ENCODE measurements around the gene DCHS2.

DCHS2 gene

DNA sequence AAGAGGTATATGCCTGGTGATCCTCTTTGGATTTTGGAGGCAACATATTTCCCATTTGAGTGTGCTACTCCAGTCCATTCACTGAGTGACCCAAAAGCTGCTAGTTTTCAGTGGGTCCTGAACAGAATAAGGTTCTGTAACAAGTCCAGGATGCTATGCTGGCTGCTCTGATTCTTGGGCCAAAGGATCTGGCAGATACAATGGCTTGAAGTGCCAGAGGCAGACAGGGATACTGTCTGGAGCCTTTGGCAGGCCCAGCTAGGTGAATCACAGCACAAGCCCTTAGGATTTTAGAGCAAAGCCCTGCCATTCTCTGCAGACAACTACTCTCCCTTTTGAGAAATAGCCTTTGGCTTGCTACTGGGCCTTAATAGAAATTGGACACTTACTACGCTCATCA, 40.6 kb downstream of the DCHS2 start:
- no peak for DNase-seq (ENCODE audit: low read depth)

- DNase-seq (ENCODE audit: low read depth) = no peak
Observed at GRCh38 chr4:154444958-154445357, 46.6 kb downstream of the DCHS2 start.

- no peak for DNase-seq (ENCODE audit: low read depth)
Observed at GRCh38 chr4:154441982-154442381, 49.6 kb downstream of the DCHS2 start.

DNA sequence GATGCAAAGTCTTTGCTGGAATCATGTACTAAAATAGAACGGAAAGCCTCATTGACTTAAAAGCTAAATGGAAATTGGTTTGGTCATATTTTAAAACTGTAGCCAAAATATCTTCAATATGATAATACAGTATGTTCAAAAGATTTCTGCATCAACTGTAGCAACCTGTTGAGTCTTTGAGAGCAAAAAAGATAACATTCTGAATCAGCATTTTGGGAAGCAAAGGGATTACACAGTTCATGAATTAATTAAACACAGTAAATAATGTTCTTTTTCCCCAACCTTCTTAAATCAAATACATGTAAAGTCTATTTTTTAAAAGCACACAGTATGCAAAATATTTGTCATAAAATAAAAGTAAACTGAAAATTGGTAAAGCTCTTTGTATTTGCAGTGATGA, 50.5 kb downstream of the DCHS2 start:
- no peak for DNase-seq (ENCODE audit: low read depth)

- DNase-seq (ENCODE audit: low read depth) = no peak
Observed at GRCh38 chr4:154439224-154439623, 52.4 kb downstream of the DCHS2 start.

GRCh38 chr4:154435895-154436294, 55.7 kb downstream of the DCHS2 start:
- DNase-seq (ENCODE audit: low read depth) = no peak

DNA sequence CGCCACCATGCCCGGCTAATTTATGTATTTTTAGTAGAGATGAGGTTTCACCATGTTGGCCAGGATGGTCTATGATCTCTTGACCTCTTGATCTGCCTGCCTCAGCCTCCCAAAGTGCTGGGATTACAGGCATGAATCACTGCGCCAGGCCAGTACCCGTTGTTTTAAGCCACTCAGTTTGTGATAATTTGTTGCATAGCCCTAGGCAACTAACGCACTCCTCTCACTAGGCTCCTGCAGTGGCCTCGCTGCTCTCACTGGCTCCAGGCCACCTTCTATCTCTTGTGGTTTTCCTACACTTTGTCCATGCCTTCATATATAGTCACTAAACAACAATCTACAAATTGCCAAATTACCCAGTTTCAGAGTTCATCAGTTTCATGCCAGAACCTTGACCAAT, 58.1 kb downstream of the DCHS2 start:
- no peak for DNase-seq (ENCODE audit: low read depth)

- DNase-seq (ENCODE audit: low read depth) = no peak
Observed at GRCh38 chr4:154429176-154429575, 62.4 kb downstream of the DCHS2 start.

DNA sequence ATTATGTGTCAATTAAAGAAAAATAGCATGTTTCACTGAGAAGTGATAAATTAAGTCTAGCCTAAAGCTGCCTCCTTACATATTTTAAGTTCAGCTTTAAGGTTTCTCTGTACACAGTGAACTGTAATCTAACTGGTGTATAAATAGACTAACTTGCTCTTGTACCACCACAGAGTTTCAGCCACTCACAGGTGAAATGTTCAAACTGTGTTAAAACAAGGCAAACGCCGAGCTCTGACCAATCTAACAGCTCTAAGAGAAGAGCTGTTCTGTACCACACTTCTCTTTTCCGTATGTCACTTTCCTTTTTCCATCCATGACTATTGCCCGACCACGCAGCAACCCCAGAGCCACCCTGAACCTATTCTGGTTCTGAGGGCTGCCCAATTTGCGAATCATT, 64.5 kb downstream of the DCHS2 start:
- DNase-seq (ENCODE audit: low read depth) = no peak

DNA sequence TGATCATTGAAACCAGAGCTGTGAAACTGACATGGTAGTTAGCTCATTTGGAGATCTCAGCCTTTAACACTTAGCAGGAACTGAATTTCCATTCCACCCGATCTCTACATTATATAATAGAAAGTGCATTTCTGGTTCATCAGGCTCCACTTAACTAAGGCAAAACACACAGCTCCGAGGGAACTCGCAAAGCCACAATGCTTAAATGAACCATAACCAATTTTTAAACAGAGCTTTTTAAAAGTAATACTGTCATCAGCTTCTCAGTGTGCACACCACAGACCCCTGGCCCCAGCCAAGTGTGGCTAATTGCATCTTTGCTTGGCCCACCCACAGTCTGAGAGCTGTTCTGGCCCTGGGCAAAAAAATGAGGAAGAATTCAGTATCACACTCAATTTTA, 66.1 kb downstream of the DCHS2 start:
- no peak for DNase-seq (ENCODE audit: low read depth)

DNA sequence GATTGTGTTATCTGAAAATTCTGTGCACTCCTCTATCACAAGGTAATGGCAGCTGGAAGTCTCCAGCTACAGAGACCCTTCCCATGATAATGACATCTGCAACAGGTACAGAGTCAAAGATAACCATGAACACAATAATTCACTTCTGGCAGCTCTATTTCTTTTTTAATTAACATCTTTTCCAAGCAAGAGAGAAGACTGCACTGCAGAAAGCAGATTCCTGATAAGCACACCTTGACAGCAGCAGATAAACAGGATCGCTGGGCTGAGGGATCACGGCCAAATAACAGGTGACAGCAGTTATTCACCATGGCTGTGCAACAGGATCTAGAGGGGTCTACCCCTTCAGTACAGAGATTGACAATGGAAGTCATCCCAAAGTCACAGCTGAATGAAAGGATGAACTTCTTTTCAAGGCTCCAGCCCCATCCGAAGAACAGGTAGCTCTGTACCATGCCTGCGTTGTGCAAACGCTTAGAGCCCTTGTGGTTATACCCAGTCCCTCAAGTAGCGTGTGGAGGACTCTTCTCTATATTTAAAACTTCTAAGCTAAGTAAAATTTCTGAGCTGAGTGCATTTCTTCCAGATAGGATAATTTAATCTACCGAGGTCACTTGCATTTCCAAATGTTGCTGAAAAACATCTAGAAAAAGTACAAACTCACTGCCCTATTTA, 66.7 kb downstream of the DCHS2 start:
- no peak for DNase-seq (ENCODE audit: low read depth)

DNA sequence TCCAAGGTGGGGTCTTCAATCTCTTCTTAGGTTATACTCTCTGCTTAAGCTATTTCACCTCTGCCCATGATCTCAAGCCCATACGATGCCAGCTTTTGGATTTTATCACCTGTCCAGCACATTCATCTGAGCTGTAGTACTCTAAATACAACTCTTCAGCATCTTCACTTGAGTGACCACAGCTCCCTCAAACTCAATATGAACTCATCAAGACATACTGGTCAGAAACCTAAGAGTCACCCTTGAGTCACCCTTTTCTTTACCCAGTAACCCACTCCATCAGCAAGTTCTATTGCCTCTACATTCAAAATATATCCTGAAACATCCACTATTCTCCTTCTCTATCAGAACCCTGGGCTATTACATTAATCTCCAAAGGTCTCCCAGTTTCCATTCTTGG, 69.4 kb downstream of the DCHS2 start:
- no peak for DNase-seq (ENCODE audit: low read depth)

GRCh38 chr4:154421618-154422017, 70.0 kb downstream of the DCHS2 start:
- no peak for DNase-seq (ENCODE audit: low read depth)

DNA sequence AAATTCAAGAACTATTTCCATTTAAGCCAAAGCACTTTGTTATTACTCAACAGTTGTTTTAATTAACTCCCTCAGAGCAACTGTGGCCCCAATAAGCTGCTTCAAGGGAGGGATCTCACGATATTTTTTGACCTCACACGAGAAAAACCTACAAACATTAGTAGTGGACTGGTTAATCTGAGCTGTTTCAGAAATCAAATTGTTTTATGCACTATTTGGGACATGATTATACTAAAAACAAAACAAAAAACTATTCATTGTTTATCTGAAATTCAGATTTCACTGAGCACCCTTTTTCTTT, 74.3 kb downstream of the DCHS2 start:
- no peak for DNase-seq (ENCODE audit: low read depth)

GRCh38 chr4:154416190-154416547, 75.4 kb downstream of the DCHS2 start:
- no peak for DNase-seq (ENCODE audit: low read depth)

- DNase-seq (ENCODE audit: low read depth) = no peak
Observed at GRCh38 chr4:154415313-154415712, 76.3 kb downstream of the DCHS2 start.

DNA sequence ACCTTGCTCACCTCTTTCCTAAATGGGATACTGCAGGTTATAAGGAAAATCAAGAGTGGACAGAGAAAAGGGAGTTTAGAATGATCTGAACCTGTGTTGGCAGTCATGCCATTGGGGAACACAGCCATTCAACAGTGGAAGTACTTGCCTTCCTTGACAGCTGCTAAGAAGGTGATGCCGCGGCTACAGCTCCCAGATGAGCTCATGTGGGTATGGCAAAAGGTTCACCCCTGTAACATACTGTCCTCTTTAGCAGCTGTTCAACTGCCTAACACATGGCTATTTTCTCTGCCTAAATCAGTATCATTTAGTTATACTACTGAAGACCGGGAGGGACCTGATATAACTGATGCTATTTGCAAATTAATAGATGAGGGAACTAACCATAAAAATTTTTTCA, 76.8 kb downstream of the DCHS2 start:
- no peak for DNase-seq (ENCODE audit: low read depth)

DNA sequence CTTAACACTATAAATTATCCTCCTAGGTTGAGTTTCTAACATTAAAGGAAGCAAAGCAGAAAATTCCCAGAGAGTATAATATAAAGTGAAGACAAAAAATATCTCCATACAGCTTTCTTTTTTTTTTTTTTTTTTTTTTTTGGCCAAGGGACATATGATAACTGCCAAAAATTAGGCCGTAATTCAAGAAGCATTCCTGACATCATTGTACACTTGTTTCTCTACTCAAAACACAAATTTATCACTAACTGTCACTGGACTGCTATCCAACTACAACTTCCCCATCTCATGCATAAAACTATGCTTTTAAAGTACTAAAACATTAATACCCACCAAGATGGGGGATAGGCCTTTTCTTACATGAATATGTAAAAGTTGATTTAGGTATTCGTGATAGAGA, 77.2 kb downstream of the DCHS2 start:
- no peak for DNase-seq (ENCODE audit: low read depth)

DNA sequence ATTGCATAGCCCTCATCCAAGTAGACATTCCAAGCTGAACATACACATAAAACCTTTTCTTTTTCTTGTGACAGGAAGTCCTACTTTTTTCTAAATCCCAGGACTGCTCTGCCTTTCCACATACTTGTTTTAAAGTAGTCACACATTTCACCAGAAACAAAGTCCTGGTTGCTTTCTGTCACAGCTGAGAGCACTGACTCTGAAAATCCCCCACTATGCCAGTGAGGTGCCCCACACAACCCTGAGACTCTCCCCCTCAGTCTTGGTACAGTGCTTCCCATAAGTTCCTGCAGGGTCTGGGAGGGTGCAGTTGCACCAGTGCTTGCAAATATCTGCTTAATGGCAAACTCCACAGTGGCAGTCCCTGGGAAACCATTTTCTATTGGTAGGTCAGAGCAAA, 84.2 kb downstream of the DCHS2 start:
- DNase-seq (ENCODE audit: low read depth) = no peak

DNA sequence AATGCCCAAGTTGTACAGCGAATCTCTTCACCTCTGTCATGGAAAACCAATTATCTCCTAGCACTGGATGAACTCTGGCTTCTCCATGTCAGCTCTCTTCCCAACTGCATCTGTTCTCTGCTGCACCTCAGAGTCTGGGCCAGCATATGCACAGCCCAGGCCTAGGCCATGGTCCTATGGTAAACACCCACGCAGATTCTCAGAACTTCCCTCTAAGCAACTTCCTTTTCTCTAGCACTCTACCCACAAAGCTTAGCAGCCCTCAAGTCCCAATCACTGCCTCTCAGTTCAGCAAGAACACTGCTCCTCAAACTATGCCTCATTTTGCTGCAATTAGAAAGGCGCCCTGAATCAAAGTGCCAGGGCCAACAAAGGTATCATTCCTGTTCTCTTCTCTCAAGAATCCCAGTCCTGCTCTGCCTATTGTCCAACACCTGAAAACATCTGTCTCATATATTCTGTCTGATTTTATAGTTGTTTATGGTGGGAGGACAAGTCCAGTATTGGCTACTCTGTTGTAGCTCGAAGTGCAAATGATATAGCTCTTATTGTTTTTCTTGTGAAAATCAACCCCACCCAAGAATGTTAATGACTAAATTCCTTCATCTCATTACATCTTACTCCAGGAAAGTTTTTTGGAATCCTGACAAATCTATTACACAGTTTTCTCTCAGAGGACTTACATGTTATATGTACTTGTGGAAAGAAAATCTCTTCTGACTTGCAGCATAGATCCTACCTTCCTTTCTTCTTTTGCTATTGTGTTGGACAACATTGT, 85.4 kb downstream of the DCHS2 start:
- DNase-seq (ENCODE audit: low read depth) = no peak

GRCh38 chr4:154399259-154399974, 92.2 kb downstream of the DCHS2 start:
- no peak for DNase-seq (ENCODE audit: low read depth)

- no peak for DNase-seq (ENCODE audit: low read depth)
Observed at GRCh38 chr4:154390324-154390723, 101.3 kb downstream of the DCHS2 start.

DNA sequence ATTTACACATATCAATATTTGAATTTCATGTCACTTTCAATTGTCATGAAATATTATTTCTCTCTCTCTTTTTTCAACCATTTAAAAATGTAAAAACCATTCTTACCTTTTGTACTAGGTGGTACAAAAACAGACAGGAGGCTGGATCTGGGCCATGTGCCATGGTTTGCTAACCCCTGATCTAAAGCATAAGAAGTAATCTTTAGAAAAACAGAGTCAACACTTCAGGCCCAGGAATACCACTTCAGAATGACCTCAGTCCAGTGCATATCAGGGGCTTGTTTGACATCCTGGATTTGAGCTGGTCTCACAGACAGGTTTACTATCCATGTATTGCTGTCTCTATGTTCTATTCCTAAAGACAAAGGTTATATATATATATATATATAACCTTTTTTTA, 102.5 kb downstream of the DCHS2 start:
- DNase-seq (ENCODE audit: low read depth) = no peak

GRCh38 chr4:154384012-154384411, 107.6 kb downstream of the DCHS2 start:
- DNase-seq (ENCODE audit: low read depth) = no peak
